Progenitor cell of endocrine pancreas (in vitro differentiated cells): ENCODE results near the gene EXOC7. TPM values are rescaled to one million over a fixed set of nuclear protein-coding genes. Genes with fewer than 3 reads are reported as not detected.
"Not testable (repeated sequence)": the region's sequence is repeated elsewhere in the genome, so short reads cannot be mapped to it uniquely, and the experiment has no call there.

Source experiments
- DNase-seq: peaks from one replicate; pipeline ENCODE4 v3.0.0; 2021; ENCODE audit warnings: low spot score; ENCODE audit not compliant: unreplicated experiment
- H3K27ac Mint-ChIP-seq: 2 replicates; pipeline ENCODE4 v1.8.0; 2021; ENCODE audit warnings: mild to moderate bottlenecking, moderate library complexity, mixed read lengths
- H3K27me3 Mint-ChIP-seq: 2 replicates; pipeline ENCODE4 v1.8.0; 2021; ENCODE audit warnings: mixed read lengths
- H3K36me3 Mint-ChIP-seq: 2 replicates; pipeline ENCODE4 v1.8.0; 2022; ENCODE audit warnings: mixed read lengths; ENCODE audit not compliant: insufficient read depth
- H3K4me1 Mint-ChIP-seq: 2 replicates; pipeline ENCODE4 v1.8.0; 2021; ENCODE audit warnings: low read depth, mixed read lengths
- H3K4me3 Mint-ChIP-seq: 2 replicates; pipeline ENCODE4 v1.8.0; 2021; ENCODE audit warnings: low read depth, mild to moderate bottlenecking, moderate library complexity, mixed read lengths
- H3K9me3 Mint-ChIP-seq: 2 replicates; pipeline ENCODE4 v1.8.0; 2021; ENCODE audit warnings: low read depth, mixed read lengths
- total RNA-seq: library from RNA; stranded (reverse); gene quantifications from 2 replicates; pipeline ENCODE4 v1.2.1, GENCODE V29; 2021
- TF ChIP-seq, protein P1 (sequence below): fragments of 200-600 bp; sonication (generic); IDR thresholded peaks from one replicate; pipeline ENCODE4 v1.5.0; 2021; ENCODE audit warnings: antibody characterized with exemption, mild to moderate bottlenecking; ENCODE audit not compliant: unreplicated experiment

The EXOC7 gene
- total RNA-seq, 1 donor from 2014 or later, result 354 TPM

- Mint-ChIP-seq H3K4me1 (peaks cover 1% of the 10 kb centered on the region), H3K27ac (no peak overlapping the region), H3K4me3 (no peak overlapping the region), H3K27me3 (no peaks in the 10 kb centered on the region), H3K9me3 (no peaks in the 10 kb centered on the region), H3K36me3 (peaks cover 26% of the 10 kb centered on the region)
- no peak for DNase-seq
- TF ChIP-seq, protein P1, sequence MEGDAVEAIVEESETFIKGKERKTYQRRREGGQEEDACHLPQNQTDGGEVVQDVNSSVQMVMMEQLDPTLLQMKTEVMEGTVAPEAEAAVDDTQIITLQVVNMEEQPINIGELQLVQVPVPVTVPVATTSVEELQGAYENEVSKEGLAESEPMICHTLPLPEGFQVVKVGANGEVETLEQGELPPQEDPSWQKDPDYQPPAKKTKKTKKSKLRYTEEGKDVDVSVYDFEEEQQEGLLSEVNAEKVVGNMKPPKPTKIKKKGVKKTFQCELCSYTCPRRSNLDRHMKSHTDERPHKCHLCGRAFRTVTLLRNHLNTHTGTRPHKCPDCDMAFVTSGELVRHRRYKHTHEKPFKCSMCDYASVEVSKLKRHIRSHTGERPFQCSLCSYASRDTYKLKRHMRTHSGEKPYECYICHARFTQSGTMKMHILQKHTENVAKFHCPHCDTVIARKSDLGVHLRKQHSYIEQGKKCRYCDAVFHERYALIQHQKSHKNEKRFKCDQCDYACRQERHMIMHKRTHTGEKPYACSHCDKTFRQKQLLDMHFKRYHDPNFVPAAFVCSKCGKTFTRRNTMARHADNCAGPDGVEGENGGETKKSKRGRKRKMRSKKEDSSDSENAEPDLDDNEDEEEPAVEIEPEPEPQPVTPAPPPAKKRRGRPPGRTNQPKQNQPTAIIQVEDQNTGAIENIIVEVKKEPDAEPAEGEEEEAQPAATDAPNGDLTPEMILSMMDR, result no peak
These were observed 37.8 kb downstream of the EXOC7 start for GRCh38 chr17:76065775-76066174.

GRCh38 chr17:76063875-76064546 is 39.6 kb downstream of the EXOC7 start:
- Mint-ChIP-seq H3K4me1 (no peaks in the 10 kb centered on the region), H3K4me3 (no peak overlapping the region), H3K27ac (no peak overlapping the region), H3K9me3 (no peaks in the 10 kb centered on the region), H3K27me3 (no peaks in the 10 kb centered on the region), H3K36me3 (peaks cover 35% of the 10 kb centered on the region)
- TF ChIP-seq, protein P1, result no peak
- DNase-seq, result no peak

- peaks cover 37% of the 10 kb centered on the region for H3K36me3 Mint-ChIP-seq
- not testable (repeated sequence) for H3K4me3 Mint-ChIP-seq, H3K9me3 Mint-ChIP-seq, H3K27ac Mint-ChIP-seq, H3K27me3 Mint-ChIP-seq, H3K4me1 Mint-ChIP-seq, DNase-seq
These were observed 45.3 kb downstream of the EXOC7 start for GRCh38 chr17:76058264-76058663.

DNA sequence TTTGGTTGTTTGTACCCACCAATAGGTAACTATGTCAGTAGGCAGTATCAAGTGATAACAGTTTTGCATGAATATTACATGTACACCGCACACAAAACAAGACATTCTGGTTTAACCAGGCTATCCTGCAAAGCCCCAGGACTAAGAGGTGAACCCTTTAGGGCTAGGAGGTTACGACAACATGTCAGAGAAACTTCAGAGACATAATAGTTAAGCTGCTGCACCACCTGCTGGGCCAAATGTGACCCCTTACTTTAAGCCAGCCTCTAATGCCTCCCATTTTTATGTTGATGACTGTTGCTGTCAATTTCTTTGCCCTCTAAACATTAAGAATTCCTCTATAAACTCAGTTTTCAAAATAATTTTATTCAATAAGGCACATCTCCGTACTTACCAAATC is 46.7 kb downstream of the EXOC7 start:
- Mint-ChIP-seq H3K9me3 (no peaks in the 10 kb centered on the region), H3K4me1 (peaks cover 5% of the 10 kb centered on the region), H3K27me3 (no peaks in the 10 kb centered on the region), H3K36me3 (peaks cover 34% of the 10 kb centered on the region), H3K4me3 (no peak overlapping the region), H3K27ac (no peak overlapping the region)
- TF ChIP-seq, protein P1, result no peak
- no peak for DNase-seq

DNA sequence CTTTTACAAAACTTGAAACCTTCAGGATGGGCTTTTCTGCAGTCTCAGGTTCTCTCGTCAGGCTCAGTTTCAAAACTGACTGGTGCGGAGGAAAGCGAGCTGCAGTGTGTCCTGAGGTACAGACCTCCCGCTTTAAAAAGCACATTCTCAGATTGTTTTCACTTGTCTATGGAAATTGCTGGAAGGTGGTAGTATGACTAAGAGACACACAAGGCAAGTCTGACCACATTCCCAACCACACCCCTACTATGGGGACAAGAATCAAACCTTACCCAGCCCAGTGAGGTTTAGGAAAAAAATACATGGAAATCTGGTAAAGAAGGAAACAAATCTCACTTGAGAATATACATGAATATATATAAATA is 49.5 kb downstream of the EXOC7 start:
- H3K27me3 Mint-ChIP-seq, result no peaks in the 10 kb centered on the region
- peaks cover 8% of the 10 kb centered on the region for H3K4me1 Mint-ChIP-seq
- H3K4me3 Mint-ChIP-seq, result no peak overlapping the region
- peaks cover 34% of the 10 kb centered on the region for H3K36me3 Mint-ChIP-seq
- DNase-seq, result no peak
- peak overlapping the region; percentile 63 for H3K27ac Mint-ChIP-seq
- TF ChIP-seq, protein P1, result no peak
- H3K9me3 Mint-ChIP-seq, result no peaks in the 10 kb centered on the region
